CD4-positive, alpha-beta T cell treated with Interleukin-2 at 100 ng/mL for 4 hours (primary cell): ENCODE measurements around the gene PLCD4.
A peak's percentile ranks its signal among the peaks of the same experiment; 100 is the strongest.

Experiments
- DNase-seq: peaks from one replicate; pipeline ENCODE4 v3.0.0-alpha.2; 2020; ENCODE audit warnings: low spot score

PLCD4 gene

GRCh38 chr2:218664653-218665052 lies 57.0 kb downstream of the PLCD4 start:
- no peak for DNase-seq

GRCh38 chr2:218671097-218671653 lies 63.5 kb downstream of the PLCD4 start:
- DNase-seq, result no peak

GRCh38 chr2:218671654-218672566 lies 64.2 kb downstream of the PLCD4 start, which contains the start of the genes RNF25 and STK36:
Gene RNF25 (minus strand): TSS chr2:218672002. CDS start chr2:218671970, 32 bp downstream.
Gene STK36 (plus strand): TSS chr2:218672086. CDS start chr2:218672830, 744 bp downstream.
- peak; percentile 82 for DNase-seq

- no peak for DNase-seq
These were observed 71.4 kb downstream of the PLCD4 start for GRCh38 chr2:218679119-218679518.

- no peak for DNase-seq
These were observed 72.4 kb downstream of the PLCD4 start for GRCh38 chr2:218680061-218680460.
